HG03060 (cell line): ENCODE measurements around the gene MRPS21.
"Not testable (repeated sequence)": the region's sequence is repeated elsewhere in the genome, so short reads cannot be mapped to it uniquely, and the experiment has no call there.

Source experiments
- ATAC-seq: cut with Tn5 transposase; IDR thresholded peaks from one replicate; pipeline ENCODE4 v1.9.1; 2021; ENCODE audit warnings: low read depth, moderate number of reproducible peaks; ENCODE audit not compliant: unreplicated experiment

MRPS21 gene

DNA sequence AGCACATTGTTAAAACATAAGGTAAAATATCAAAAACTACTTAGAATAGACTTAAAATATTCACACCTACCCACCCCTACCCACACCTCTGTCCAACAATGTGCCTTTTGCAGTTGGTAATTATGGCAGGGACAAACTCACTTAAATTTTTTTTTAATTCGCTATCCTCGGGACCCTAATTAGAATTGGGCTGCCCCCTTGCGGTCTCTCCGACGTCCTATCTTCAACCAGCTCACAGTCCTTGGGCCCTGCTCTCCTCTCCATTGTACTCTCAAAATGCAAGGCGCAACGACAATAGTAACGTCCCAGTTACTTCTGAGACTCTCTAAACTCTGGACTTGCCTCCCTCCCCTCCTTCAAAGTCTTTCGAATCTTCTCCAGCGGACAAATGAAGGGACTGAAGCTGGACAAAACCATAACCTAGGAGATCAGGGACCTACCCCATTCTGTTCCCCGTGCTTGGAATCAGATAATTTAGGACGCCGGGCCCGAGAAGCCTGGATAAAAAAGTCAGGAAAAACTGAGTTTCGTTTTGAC, 12.4 kb upstream of the MRPS21 start:
- ATAC-seq: no peak

DNA sequence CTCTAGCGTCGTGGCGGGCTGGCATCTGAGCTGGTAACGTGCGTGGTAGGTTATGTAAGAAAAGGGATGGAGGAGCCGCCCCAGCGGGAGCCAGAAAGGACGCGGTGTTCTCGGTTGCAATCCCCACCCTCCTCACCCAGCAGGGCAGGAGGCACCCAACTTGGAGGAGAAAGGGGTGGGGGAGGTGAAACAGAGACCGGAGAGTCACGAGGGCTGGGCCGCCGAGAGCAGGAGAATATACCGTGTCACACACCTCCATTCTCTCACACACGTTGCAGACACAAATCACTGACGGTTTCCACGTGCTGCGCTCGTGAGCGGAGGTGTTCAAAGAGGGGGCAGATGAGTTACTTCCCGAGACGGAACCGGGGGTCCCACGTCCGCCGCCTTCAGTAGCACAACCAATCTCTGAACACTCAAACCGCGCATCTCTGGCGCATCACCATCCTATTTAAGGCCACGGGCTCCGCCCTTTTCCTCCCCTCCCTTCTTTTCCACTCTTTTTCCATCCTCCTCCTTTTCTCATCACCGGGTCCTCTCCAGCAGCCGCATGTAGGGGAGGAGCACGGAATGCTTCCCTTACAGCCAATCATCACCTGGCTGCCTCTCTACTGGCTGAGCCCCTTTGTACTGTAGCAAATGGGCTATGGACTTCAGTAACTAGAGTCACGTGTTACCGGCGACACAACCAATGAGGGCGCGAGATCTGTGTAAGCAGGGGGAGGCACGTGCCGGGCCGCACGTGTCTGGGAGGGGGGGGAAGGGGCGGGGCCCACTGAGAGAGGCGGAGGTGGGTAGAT, 11.7 kb upstream of the MRPS21 start, which contains the start of gene CIART:
CIART (plus strand) TSS at position 797 of the 800 bp plus-strand sequence. CDS start 714 bp downstream, outside the sequence.
- ATAC-seq: no peak

DNA sequence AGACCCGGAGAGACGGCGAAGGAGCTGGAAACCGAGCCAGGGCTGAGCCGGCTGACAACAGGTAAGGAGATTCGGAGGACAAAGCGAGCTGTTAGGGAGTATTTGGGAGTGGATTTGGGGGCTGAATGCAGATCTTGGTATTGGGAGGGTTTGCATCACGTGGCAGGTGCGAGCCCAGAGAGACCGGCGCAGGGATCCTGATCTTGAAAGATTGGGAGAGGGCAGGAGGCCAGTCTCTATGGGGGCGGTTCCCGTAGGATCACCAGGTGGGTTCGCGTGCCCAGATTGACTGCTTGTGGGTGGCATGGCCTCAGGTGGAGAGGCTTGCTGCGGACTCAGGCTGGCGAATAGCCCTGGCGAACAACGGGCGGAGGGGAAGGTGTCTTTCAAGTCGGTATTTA, 11.1 kb upstream of the MRPS21 start:
- no peak for ATAC-seq

DNA sequence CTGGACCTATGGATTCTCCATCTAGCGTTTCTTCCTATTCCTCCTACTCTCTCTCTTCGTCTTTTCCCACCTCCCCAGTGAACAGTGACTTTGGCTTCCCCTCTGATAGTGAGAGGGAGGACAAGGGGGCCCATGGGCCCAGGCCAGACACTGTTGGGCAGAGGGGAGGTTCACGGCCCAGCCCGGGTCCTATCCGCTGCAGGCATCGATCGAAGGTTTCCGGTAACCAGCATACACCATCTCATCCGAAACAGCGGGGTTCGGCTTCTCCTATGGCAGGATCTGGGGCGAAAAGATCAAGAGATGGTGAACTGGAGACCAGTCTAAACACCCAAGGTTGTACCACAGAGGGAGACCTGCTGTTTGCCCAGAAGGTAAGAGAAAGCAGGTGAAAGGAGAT, 10.4 kb upstream of the MRPS21 start:
- ATAC-seq: no peak

DNA sequence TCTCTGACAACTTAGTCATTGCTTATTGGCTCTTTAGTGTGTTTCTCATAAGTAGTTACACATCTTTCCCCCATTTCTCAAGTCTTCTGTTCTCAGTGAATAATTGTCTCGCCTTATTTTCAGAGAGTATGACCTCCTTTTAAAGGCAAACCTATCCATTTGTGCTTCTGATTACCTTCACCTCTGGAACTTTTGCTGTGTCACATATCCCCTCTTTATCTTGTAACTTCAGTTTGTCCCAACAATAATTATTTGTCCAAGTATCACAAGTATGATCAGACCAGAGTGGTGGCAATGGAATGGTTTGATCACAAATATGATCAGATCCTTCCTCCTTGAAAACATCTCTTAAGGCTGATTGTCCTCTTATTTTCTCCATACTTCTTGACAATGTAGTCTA, 5.3 kb upstream of the MRPS21 start:
- no peak for ATAC-seq

DNA sequence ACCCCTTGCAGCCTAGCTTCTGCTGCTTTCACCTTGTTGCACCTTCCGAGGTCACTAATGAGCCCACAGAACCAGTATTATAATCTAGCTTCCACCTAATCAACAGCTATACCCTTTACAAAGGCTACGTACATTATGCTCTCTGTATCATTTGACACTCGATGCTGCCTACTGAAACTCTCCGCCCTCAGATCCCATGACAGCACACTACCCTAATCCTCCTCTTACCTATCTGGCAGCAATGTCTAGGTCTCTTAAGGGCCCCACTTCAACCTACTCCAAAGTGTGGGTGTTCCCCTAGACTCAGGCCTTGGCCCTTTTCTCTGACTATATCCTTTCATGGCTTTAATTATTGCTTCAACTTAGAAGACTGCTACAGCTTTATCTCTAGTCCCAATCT, 4.8 kb upstream of the MRPS21 start:
- ATAC-seq: no peak

DNA sequence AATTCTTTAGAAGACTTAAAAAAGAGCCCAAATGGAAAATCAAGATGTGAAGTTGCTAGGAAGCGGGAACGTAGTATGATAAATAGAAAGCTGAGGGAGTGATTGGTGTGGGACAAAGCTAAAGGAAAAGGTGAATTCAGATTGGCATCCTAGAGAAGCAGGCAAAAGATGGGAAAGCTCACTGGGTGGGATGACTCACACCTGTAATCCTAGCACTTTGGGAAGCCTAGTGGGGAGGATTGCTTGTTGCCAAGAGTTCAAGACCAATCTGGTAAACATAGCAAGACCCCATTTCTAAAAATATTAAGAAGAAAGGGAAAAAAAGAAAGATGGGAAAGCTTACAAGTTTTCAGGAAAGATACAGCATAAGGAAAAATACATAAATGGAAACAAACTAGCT, 1.8 kb downstream of the MRPS21 start:
- no peak for ATAC-seq

DNA sequence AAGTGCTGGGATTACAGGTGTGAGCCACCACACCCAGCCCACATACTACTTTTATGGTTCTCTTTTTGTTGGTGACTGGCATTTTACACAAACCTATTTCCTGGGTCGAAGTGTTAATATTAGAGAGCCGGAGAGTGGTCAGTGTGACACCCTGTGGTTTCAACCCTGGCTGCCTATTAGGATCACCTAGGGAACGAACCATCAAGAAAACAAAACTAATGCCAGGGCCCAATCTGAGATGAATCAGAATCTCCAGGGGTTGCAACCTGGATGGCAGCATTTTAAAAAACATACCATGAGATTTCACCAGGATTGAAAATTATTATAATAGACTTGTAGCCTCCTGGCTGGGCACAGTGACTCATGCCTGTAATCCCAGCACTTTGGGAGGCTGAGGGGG, 6.1 kb downstream of the MRPS21 start:
- ATAC-seq: no peak

DNA sequence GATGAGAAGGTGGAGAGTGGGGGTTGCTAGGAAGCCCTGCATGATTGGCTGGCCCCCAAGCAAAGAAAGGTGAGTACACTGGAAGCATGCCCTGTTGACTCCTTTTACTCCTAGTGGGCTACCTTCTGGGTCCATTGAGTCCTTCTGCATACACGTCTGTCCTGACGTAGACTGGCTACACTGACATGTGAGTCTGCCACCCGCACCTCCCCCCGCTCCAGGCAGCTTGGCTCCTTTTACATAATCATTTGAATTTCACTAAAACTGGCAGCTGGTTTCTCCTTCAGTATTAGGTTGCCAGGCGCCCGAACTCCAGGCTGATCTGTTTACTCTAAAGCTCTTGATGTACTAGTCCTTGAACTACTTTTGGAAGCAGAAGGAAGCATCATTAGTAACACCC, 8.7 kb downstream of the MRPS21 start:
- ATAC-seq: no peak

DNA sequence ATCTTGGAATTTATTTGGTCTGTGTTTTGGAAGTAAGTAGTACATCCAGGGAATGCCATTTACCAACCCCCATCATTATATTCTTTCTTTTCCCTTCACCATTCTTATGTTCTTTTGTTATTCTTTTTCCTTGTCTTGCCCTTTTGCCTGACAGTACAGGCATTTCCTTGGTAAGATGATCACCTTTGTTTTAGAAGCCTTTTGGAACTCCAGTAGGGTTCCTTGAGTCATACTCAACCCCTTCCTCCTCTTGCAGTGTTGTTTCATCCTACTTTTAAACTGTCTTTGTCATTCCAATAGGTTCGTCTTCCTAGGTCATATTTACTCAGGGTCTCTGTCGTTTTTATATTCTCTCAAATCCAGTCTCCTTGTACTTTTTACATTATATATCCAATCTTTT, 9.2 kb downstream of the MRPS21 start:
- ATAC-seq: no peak

DNA sequence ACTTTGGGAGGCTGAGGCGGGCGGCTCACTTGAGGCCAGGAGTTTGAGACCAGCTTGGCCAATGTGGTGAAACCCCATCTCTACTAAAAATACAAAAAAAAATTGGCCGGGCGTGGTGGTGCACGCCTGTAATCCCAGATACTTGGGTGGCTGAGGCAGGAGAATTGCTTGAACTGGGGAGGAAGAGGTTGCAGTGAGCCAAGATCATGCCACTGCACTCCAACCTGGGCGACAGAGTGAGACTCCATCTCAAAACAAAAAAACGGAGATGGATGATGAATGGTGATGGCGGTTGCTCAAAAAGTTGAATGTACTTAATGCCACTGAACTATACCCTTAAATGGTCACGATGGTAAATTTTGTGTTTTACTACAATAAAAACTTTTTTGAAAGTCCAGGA, 14.9 kb downstream of the MRPS21 start:
- ATAC-seq: not testable (repeated sequence)

DNA sequence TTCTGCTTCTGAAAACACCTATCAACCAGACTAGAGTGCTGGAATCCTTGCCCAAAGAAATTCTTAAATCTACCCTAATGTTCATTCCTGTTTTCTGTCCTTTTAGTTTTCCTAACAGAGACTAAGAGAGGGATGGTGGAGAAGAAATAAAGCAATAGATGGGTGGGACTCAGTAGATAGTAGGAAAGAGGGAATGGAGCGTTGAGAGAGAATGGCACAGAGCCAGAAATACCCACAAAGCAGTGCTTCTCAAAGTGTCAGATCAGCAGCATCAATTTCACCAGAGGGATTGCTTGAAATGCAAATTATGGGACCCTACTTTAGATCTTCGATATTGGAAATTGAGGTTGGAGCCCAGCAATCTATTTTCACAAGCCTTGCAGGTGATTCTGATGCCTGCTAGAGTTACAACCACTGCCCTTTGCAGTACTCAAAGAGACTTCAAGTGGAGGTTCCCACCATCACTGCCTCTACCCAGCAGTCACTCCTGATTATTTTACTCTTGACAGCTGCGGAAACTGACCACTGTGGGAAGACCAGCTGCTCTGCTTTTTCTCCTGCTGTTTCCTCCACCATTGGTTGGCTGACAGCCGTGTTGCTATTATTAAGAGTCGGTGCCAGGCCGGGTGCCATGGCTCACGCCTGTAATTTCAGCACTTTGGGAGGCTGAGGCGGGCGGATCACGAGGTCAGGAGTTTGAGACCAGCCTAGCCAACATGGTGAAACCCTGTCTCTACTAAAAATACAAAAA, 16.3 kb downstream of the MRPS21 start:
- ATAC-seq: no peak

DNA sequence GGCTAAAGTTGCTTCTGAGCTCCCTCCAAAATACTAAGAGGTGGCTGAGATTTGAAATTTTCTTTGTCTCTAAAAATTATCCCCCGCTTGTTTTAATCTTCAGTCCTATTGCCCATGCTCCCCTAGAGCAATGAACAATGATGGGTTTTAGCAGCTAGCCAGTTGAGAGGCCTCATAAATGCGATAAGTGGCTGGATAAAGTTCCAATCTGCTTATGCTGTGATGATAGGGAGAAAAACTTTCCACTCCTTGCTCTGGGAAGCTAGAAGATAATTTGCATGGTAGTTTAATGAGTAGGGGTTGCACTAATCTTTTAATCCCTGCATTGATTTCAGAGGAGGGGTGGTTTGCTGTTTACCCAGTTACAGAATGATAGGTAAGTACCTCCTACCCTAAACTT, 18.1 kb downstream of the MRPS21 start:
- ATAC-seq: no peak

DNA sequence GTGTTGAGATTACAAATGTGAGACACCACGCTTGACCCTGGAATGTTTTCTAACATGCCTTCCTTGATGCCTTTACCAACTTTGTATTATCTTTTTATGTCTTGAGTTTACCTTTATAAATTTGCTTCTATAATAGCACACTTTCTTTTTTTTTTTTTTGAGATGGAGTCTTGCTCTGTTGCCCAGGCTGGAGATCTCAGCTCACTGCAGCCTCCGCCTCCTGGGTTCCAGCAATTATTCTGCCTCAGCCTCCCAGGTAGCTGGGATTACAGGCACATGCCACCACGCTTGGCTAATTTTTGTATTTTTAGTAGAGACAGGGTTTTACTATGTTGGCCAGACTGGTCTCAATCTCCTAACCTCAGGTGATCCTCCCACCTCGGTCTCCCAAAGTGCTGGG, 21.0 kb downstream of the MRPS21 start:
- ATAC-seq: not testable (repeated sequence)

DNA sequence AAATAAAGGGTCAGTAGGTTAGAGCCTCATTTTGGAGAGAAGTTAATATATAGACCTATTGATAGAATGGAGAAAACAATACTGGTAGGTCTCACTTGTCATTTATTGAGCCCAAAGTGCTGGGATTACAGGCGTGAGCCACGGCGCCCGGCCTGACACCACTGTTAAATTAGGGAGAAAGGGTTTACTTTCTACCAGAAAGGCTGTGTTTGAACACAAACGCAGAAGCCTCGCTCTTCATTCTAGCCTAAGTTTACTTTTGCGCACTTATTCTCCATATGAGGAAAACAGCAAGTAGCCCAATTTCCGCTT, 27.0 kb downstream of the MRPS21 start:
- no peak for ATAC-seq

DNA sequence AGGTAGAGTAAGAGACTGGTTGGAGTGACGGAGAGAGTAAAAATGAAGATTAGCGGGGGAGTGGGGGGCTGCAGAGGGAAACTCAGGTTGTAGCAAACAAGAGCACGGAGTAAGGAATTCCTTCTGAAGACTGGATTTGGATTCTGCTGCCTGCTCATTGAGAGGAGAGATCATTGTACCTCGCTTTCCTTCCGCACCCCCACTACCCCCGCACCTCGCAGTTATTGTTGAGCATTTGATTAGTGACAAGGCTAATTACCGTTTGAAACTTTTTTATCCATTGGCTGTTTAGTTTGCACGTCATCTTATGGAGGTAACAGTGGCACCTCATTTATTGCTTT, 28.1 kb downstream of the MRPS21 start:
- no peak for ATAC-seq

DNA sequence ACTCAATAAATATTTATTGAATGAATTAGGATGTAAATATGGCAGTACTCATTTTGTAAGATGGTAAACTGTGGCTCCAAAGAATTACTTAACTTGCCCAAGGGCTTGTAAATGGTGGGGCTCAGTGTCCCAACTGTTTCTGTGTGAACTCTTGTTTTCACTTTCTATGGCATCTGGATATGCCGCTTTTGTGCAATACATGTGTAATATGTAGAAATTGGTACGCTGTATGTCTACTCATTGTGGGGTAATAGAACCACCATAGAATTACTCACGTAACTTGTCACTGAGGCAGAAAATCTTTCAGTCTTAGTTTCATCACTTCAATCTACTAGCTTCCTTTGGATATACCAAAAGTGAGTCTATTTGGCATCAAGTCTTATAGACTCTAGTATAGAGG, 28.6 kb downstream of the MRPS21 start:
- no peak for ATAC-seq

DNA sequence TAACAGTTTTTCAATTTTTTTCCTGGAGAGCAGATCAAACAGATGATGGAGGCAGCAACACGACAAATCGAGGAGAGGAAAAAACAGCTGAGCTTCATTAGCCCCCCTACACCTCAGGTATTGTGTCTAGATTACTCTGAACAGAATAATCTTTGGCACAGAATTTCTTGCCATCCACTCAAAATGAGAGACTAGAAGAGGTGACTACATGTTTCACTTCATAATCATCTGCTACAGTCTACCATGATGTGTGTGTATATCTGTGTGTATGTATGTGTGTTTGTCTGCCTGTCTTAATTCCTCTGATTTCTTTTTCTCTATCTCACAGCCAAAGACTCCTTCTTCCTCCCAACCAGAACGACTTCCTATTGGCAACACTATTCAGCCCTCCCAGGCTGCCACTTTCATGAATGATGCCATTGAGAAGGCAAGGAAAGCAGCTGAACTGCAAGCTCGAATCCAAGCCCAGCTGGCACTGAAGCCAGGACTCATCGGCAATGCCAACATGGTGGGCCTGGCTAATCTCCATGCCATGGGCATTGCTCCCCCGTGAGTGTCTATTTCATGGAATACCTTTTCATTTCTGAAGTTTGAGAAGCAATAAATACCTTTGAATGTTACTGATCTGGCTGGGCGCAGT, 39.1 kb downstream of the MRPS21 start:
- no peak for ATAC-seq

DNA sequence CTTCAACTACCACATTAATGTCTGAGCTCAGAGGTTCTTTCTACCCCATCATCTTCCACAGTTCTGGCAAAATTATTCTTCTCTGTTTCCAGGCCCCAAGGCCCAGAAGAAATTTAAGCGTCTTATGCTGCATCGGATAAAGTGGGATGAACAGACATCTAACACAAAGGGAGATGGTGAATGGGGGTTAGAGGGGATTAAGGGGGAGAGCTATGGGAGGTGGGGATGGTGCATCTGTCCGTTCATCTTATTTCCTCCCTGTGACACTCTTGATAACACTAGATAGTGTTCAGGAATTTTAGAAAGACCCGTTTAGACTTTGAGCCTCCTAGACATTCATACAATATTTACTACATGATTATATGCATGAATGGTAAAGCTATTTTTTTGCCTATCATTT, 52.7 kb downstream of the MRPS21 start:
- ATAC-seq: no peak

DNA sequence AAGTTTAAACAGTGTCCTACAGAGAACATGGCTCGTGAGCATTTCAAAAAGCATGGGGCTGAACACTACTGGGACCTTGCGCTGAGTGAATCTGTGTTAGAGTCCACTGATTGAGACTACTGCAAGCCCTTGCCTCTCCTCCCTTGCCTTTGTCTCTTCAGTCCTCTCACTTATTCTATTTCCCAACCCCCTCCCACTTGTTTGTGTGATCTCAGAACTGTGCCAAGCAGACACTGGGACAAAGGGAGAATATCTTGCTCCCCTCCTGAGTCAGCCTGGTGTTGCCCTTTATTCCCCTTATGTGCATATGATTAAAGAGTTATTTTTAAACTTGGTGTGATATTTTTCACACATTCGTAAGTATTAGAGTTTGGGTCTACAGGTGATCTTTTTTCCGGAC, 59.2 kb downstream of the MRPS21 start:
- ATAC-seq: no peak
